GM19351 (cell line): ENCODE data around the gene MAOA.
A peak's percentile ranks its signal among the peaks of the same experiment; 100 is the strongest.

Experiments
- ATAC-seq: cut with Tn5 transposase; IDR thresholded peaks from one replicate; pipeline ENCODE4 v1.9.1; 2021; ENCODE audit warnings: mild to moderate bottlenecking, moderate library complexity; ENCODE audit not compliant: unreplicated experiment

Gene MAOA

GRCh38 chrX:43745938-43746721 lies 90.0 kb downstream of the MAOA start:
- ATAC-seq = no peak

- ATAC-seq = no peak
Measured at GRCh38 chrX:43747476-43747875, 91.4 kb downstream of the MAOA start.

- peak; percentile 94 for ATAC-seq
Measured at GRCh38 chrX:43750248-43750676, 94.2 kb downstream of the MAOA start.

GRCh38 chrX:43753637-43754036 lies 97.5 kb downstream of the MAOA start:
- ATAC-seq = no peak

GRCh38 chrX:43756076-43756475 lies 100.0 kb downstream of the MAOA start:
- no peak for ATAC-seq

GRCh38 chrX:43758044-43758443 lies 101.9 kb downstream of the MAOA start:
- no peak for ATAC-seq

- no peak for ATAC-seq
Measured at GRCh38 chrX:43785930-43786591, 130.0 kb downstream of the MAOA start.
